Gastroesophageal sphincter (tissue), 4 donors: ENCODE measurements around the gene TAF1C. TPM values are rescaled to one million over a fixed set of nuclear protein-coding genes. Genes with fewer than 3 reads are reported as not detected.
"Not testable (repeated sequence)": the region's sequence is repeated elsewhere in the genome, so short reads cannot be mapped to it uniquely, and the experiment has no call there.

ENCODE experiments used
- ATAC-seq: fragments of 150-250 bp; one replicate; pipeline ENCODE4 v1.9.1; 2016; ENCODE audit warnings: mild to moderate bottlenecking, moderate library complexity
- H3K27ac ChIP-seq, 4 donors: fragments of 200-600 bp; sonication (generic) in 3 of 4; 1 replicate in 3 of 4; 2 replicates in 1 of 4; pipeline ENCODE4 v1.5.1; 2016 to 2019
- H3K27me3 ChIP-seq: fragments of 200-600 bp; sonication (generic); one replicate; pipeline ENCODE4 v1.5.1; 2019
- H3K36me3 ChIP-seq, 2 donors: fragments of 200-600 bp; sonication (generic); one replicate each; pipeline ENCODE4 v1.5.1; 2019; ENCODE audit warnings: control low read depth in 1 of 2
- H3K4me1 ChIP-seq, 3 donors: fragments of 200-600 bp; sonication (generic); 1 replicate in 2 of 3; 2 replicates in 1 of 3; pipeline ENCODE4 v1.5.1; 2016 to 2019; ENCODE audit warnings: control low read depth in 2 of 3
- H3K4me3 ChIP-seq, 2 donors: fragments of 200-600 bp; sonication (generic); one replicate each; pipeline ENCODE4 v1.5.1; 2019; ENCODE audit warnings: mild to moderate bottlenecking in 1 of 2, moderate library complexity in 1 of 2
- H3K9me3 ChIP-seq, 3 donors: fragments of 200-600 bp; sonication (generic); one replicate each; pipeline ENCODE4 v1.5.1; 2017 to 2019; ENCODE audit warnings: control low read depth in 2 of 3
- EP300 ChIP-seq: sonication (generic); formaldehyde crosslinking; IDR thresholded peaks from one replicate; pipeline ENCODE4 v1.6.1; 2017; ENCODE audit warnings: antibody characterized with exemption, mild to moderate bottlenecking
- POLR2A ChIP-seq, 2 donors: fragments of 450-650 bp; IDR thresholded peaks; one replicate each; pipeline ENCODE4 v1.6.1; 2017; ENCODE audit warnings: antibody characterized with exemption in 2 of 2, mild to moderate bottlenecking in 2 of 2, moderate library complexity in 1 of 2
- POLR2AphosphoS5 ChIP-seq: sonication (generic); formaldehyde crosslinking; IDR thresholded peaks from one replicate; pipeline ENCODE4 v1.6.1; 2017; ENCODE audit warnings: antibody characterized with exemption
- WGBS, 2 donors: methylation state at CpG; one replicate each; pipeline ENCODE4 v1.1.5; 2018; ENCODE audit warnings: low coverage in 1 of 2; 5-methylcytosine and 5-hydroxymethylcytosine counted together
- total RNA-seq, 4 donors: library from RNA; depleted of rRNA; stranded (reverse); fragments of >200 nt; gene quantifications; one replicate each; pipeline ENCODE4 v1.1.0, GENCODE V29; 2016
- TF ChIP-seq, protein P1 (sequence below), 4 experiments: fragments of 200-600 bp in 2 of 4; fragments of 450-650 bp in 2 of 4; sonication (generic) in 1 of 4; IDR thresholded peaks; one replicate each; pipeline ENCODE4 v1.5.1; 2017 to 2019; ENCODE audit warnings: antibody characterized with exemption in 4 of 4, mild to moderate bottlenecking in 2 of 4, moderate library complexity in 2 of 4

Gene TAF1C
- total RNA-seq, 4 donors from 2014 or later = 16.1 to 51.4 (median 33.2) TPM

DNA sequence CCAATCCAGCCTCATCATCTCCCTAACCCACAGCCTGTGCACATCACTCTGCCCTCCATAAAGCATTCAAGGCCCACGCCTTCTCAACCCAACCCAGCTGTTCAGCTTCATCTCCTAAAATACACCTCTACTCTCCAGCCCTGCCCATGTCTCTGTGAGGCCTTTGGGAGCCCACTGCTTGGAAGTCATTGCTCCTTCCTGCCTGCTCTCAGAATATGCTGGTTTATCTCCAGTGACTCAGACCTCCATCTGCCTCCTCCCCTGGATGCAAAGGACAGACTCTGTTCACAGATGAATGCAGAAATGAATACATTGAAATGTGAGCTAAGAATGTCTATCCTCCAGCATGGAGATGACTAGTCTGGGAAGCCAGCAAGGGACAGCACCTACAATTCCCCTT lies 34.0 kb upstream of the TAF1C start:
- Histone ChIP-seq H3K27me3 (no peaks in the 10 kb centered on the region), H3K36me3 (no peaks in the 10 kb centered on the region), H3K4me1 (no peaks in the 10 kb centered on the region), H3K4me3 (no peak overlapping the region), H3K9me3 (no peaks in the 10 kb centered on the region), H3K27ac (no peak overlapping the region)
- no peak for ATAC-seq
- WGBS, 2 donors = 83 to 100% methylated on average over 1 of the region's 1 CpG
- no peak for TF ChIP-seq POLR2AphosphoS5
- no peak for TF ChIP-seq EP300
- TF ChIP-seq, protein P1, sequence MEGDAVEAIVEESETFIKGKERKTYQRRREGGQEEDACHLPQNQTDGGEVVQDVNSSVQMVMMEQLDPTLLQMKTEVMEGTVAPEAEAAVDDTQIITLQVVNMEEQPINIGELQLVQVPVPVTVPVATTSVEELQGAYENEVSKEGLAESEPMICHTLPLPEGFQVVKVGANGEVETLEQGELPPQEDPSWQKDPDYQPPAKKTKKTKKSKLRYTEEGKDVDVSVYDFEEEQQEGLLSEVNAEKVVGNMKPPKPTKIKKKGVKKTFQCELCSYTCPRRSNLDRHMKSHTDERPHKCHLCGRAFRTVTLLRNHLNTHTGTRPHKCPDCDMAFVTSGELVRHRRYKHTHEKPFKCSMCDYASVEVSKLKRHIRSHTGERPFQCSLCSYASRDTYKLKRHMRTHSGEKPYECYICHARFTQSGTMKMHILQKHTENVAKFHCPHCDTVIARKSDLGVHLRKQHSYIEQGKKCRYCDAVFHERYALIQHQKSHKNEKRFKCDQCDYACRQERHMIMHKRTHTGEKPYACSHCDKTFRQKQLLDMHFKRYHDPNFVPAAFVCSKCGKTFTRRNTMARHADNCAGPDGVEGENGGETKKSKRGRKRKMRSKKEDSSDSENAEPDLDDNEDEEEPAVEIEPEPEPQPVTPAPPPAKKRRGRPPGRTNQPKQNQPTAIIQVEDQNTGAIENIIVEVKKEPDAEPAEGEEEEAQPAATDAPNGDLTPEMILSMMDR (IDR thresholded peaks at IDR 0.05) = no peak
- TF ChIP-seq POLR2A (IDR thresholded peaks at IDR 0.05) = no peak

DNA sequence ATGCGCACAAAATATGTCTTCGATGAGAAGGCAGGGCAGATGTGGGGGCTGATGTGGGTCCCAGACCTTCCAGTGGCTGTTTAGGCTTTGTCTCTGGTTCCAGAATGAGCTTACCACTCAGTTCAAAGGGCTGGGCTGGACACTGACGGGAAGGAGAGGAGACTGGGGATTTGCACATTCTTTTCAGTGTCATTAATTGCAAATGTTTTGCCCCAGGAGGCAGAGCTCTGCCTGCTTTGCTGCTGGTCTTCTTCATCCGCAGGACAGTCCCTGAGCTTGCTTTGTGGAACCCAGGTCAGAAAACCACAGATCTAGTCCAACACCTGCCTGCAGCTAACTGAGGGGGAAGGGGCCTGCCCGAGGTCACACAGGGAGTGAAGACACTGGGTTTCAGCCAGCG lies 32.1 kb upstream of the TAF1C start:
- no peaks in the 10 kb centered on the region for H3K36me3 ChIP-seq
- no peak for ATAC-seq
- no peaks in the 10 kb centered on the region for H3K4me1 ChIP-seq
- no peak overlapping the region for H3K4me3 ChIP-seq
- no peak overlapping the region for H3K27ac ChIP-seq
- WGBS, 2 donors = 74 to 80% methylated on average over 1 to 3 of the region's 6 CpGs
- H3K9me3 ChIP-seq = no peaks in the 10 kb centered on the region
- TF ChIP-seq EP300 (no peak), POLR2AphosphoS5 (no peak)
- TF ChIP-seq, protein P1 (IDR thresholded peaks at IDR 0.05) = no peak
- no peaks in the 10 kb centered on the region for H3K27me3 ChIP-seq

DNA sequence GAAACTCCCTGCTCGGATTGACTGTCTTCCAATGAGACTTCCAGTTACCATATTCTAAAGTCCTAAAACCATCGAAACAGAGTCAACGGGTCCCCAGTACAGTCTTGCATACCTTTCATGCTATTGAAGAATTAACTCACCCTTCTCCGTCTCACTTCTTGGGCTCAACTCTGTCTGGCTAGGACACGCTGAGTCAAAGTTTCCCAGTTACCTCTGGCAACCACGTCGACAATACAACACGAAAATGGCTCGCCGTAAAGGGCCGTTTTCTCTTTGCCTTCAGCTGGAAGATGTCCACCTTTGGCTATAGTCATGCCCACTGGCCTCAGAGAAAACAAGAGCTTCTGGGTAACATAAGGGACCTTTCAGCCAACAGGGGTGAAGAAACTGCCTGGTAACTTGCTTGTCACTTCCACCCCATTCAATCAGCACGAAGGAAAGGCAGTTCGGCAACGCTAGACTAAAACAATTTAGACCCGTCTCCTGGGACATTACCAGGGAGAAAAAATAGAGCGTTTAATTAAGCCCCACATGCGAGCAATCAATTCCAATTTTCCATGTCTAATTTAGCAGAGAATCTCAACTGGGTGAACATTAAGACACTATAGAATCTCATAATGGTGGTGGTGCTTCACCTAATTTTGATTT lies 31.4 kb upstream of the TAF1C start:
- H3K4me3 ChIP-seq = no peak overlapping the region

DNA sequence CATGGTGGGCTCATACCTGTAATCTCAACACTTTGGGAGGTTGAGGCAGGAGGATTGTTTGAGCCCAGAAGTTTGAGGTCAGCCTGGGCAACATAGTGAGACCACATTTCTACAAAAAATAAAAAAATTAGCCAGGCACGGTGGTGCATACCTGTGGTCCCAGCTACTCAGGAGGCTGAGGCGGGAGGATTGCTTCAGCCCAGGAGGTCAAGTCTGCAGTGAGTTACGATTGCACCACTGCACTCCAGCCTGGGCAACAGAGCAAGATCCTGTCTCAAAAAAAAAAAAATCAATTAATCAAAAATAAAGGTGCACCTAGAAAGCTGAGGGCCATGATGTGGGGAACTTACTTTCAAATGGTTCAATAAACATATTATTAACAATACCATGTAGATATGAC lies 29.3 kb upstream of the TAF1C start:
- not testable (repeated sequence) for H3K36me3 ChIP-seq, H3K27ac ChIP-seq, ATAC-seq, H3K27me3 ChIP-seq, H3K4me1 ChIP-seq, H3K4me3 ChIP-seq, H3K9me3 ChIP-seq
- 81% methylated on average over 3 of the region's 3 CpGs; no CpG with 5 or more reads in 1 of the 2 donors for WGBS, 2 donors

More for the DNA sequence above, 31.4 kb upstream of the TAF1C start:
- Histone ChIP-seq H3K36me3 (no peaks in the 10 kb centered on the region), H3K27me3 (no peaks in the 10 kb centered on the region), H3K4me1 (no peaks in the 10 kb centered on the region), H3K27ac (no peak overlapping the region), H3K9me3 (no peaks in the 10 kb centered on the region)
- 75 to 79% methylated on average over 7 to 11 of the region's 17 CpGs for WGBS, 2 donors
- no peak for ATAC-seq
- no peak for TF ChIP-seq POLR2A (IDR thresholded peaks at IDR 0.05)
- TF ChIP-seq, protein P1 (IDR thresholded peaks at IDR 0.05) = no peak
- no peak for TF ChIP-seq EP300
- no peak for TF ChIP-seq POLR2AphosphoS5

DNA sequence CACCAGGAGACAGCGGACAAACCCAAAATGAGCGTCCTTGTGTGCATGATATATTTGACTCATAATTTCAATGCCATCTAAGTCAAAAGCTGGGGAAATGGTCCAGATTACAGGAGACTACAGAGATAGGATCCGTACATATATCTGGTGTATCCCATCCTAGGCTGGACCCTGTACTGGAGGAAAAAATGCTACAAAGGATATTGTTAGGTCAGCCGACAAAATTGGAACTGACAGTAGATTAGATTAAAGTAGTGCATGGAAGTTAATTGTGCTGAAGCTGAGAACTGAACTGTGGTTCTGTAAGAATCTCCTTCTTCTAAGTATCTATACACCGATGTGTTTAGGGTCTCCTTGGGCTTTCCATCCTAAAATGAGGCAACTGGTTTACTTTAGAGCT lies 28.7 kb upstream of the TAF1C start:
- H3K36me3 ChIP-seq = no peaks in the 10 kb centered on the region
- 66 to 93% methylated on average over 2 to 5 of the region's 5 CpGs for WGBS, 2 donors
- H3K9me3 ChIP-seq = no peaks in the 10 kb centered on the region
- no peaks in the 10 kb centered on the region for H3K4me1 ChIP-seq
- ATAC-seq = no peak
- no peak overlapping the region for H3K27ac ChIP-seq
- TF ChIP-seq POLR2A (IDR thresholded peaks at IDR 0.05) (no peak), POLR2AphosphoS5 (no peak), EP300 (no peak)
- TF ChIP-seq, protein P1 (IDR thresholded peaks at IDR 0.05) = no peak
- H3K4me3 ChIP-seq = no peak overlapping the region
- no peaks in the 10 kb centered on the region for H3K27me3 ChIP-seq
